ENCODE measurements around the gene PTPRN2. TPM values are rescaled to one million over a fixed set of nuclear protein-coding genes. Genes with fewer than 3 reads are reported as not detected.

The PTPRN2 gene
- total and polyA plus RNA-seq, 2 of the 13 experiments (the other 11 are each of a cell fraction or from before 2014, with no cell fraction given) = 2.5 to 24.2 TPM

DNA sequence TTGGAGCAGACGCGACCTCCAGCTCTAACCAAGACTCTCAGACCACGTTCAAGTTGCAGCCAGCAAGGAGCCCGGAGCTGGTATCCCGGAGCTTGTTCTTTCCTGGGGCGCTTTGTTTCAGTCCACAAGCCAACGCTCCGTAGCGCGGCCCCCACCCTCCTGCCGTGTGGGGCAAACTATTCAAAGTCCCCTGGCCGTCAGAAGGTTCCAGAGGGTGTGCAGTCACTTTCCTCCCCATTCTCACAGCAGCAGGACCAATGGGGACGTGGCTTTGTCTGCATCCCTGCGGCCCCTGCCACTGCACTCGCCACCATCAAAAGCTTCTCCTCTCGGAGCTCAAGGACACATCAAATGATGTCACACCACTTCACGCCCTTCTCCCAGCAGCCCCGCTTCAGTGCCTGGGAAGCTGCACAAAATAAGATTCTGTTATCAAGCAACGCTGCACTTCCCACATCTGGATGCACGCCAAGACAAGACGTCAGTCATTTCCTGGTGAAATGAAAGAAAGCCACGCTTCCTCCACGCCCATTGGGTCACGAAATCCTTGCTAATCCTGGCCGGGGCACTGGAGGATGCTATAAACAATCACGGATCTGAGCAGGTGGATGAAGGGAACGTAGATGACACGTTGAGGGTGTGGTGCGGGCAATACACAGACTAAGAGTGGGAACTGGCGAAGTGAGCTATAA, 348.2 kb downstream of the PTPRN2 start (continued):
- TF ChIP-seq, protein P1, sequence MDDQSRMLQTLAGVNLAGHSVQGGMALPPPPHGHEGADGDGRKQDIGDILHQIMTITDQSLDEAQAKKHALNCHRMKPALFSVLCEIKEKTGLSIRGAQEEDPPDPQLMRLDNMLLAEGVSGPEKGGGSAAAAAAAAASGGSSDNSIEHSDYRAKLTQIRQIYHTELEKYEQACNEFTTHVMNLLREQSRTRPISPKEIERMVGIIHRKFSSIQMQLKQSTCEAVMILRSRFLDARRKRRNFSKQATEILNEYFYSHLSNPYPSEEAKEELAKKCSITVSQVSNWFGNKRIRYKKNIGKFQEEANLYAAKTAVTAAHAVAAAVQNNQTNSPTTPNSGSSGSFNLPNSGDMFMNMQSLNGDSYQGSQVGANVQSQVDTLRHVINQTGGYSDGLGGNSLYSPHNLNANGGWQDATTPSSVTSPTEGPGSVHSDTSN (CRISPR knock-in tag; IDR thresholded peaks at IDR 0.05; ENCODE audit: borderline replicate concordance) = no peak

DNA sequence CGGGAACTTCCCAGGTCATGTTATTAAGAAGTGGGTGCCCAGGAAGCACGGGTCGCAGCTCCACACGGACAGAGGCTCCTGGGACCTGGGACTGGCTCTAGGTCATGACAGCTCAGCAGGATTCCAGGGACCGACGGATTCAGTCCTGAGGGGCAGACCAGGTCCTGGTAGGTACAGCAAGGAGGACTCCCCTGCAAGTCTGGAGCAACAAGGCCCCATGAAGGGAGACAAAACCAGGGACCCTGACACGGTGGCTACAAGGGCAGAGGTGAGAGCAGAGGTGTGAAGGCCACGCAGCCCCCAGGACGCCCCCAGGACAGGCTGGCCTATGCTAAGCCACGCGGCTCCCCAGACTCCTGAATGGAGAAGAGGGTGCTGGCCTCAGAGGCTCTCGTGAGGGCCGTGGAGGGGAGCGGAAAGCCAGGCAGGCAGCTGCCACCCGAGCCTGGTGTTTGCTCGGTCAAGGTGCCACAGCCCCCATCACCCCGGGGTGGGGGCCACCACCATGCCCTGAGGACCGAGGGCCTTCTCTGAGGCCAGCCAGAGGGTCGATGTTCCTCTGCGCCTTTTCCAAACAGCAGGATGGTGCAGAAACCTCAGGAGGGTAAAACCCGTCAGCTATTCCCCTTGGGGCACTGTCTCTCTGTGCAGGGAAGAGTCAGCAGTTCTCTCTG, 348.9 kb downstream of the PTPRN2 start:
- Histone ChIP-seq H2AFZ (ENCODE audit: low read length) (no peak overlapping the region), H3K4me2 (ENCODE audit: low read depth, low read length) (no peak overlapping the region), H3K9ac (ENCODE audit: insufficient read depth, low read depth, low read length) (no peak overlapping the region), H3K9me3 (ENCODE audit: low read length) (no peaks in the 10 kb centered on the region), H3K4me1 (ENCODE audit: insufficient read depth, low read length) (no peaks in the 10 kb centered on the region), H3K4me3 (replicated peaks in 1 of 3; ENCODE audit: insufficient read depth in 1 of 3, low read depth in 2 of 3, low read length in 3 of 3) (no peak overlapping the region), H3K36me3 (replicated peaks in 1 of 2; ENCODE audit: control insufficient read depth in 1 of 2, insufficient read depth in 2 of 2, low read length in 2 of 2) (no peaks in the 10 kb centered on the region), H3K27ac (ENCODE audit: extremely low read length, insufficient read depth, low read length) (no peak overlapping the region), H3K27me3 (ENCODE audit: control insufficient read depth in 1 of 2, insufficient read depth in 2 of 2, low read length in 2 of 2) (no peaks in the 10 kb centered on the region), H4K20me1 (ENCODE audit: insufficient read depth, low read length) (peaks cover 18% of the 10 kb centered on the region; the same call in 1 of the 2 replicates), H3K79me2 (ENCODE audit: insufficient read depth, low read length) (no peaks in the 10 kb centered on the region)
- FAIRE-seq (no peak), ATAC-seq (no peak; the same call in 2 of the 3 replicates), DNase-seq (ENCODE audit: low spot score) (no peak)
- POLR2A ChIA-PET = no interaction called here
- TF ChIP-seq GPN1 (CRISPR knock-in tag; IDR thresholded peaks at IDR 0.05; ENCODE audit: borderline replicate concordance) (no peak), SALL2 (CRISPR knock-in tag; IDR thresholded peaks at IDR 0.05) (no peak), SMC3 (IDR thresholded peaks at IDR 0.05; ENCODE audit: low read length) (no peak), ZNF263 (CRISPR knock-in tag; IDR thresholded peaks at IDR 0.05) (no peak)
- TF ChIP-seq, protein P2, sequence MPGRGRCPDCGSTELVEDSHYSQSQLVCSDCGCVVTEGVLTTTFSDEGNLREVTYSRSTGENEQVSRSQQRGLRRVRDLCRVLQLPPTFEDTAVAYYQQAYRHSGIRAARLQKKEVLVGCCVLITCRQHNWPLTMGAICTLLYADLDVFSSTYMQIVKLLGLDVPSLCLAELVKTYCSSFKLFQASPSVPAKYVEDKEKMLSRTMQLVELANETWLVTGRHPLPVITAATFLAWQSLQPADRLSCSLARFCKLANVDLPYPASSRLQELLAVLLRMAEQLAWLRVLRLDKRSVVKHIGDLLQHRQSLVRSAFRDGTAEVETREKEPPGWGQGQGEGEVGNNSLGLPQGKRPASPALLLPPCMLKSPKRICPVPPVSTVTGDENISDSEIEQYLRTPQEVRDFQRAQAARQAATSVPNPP (CRISPR knock-in tag; IDR thresholded peaks at IDR 0.05) = no peak
- TF ChIP-seq, protein P3, sequence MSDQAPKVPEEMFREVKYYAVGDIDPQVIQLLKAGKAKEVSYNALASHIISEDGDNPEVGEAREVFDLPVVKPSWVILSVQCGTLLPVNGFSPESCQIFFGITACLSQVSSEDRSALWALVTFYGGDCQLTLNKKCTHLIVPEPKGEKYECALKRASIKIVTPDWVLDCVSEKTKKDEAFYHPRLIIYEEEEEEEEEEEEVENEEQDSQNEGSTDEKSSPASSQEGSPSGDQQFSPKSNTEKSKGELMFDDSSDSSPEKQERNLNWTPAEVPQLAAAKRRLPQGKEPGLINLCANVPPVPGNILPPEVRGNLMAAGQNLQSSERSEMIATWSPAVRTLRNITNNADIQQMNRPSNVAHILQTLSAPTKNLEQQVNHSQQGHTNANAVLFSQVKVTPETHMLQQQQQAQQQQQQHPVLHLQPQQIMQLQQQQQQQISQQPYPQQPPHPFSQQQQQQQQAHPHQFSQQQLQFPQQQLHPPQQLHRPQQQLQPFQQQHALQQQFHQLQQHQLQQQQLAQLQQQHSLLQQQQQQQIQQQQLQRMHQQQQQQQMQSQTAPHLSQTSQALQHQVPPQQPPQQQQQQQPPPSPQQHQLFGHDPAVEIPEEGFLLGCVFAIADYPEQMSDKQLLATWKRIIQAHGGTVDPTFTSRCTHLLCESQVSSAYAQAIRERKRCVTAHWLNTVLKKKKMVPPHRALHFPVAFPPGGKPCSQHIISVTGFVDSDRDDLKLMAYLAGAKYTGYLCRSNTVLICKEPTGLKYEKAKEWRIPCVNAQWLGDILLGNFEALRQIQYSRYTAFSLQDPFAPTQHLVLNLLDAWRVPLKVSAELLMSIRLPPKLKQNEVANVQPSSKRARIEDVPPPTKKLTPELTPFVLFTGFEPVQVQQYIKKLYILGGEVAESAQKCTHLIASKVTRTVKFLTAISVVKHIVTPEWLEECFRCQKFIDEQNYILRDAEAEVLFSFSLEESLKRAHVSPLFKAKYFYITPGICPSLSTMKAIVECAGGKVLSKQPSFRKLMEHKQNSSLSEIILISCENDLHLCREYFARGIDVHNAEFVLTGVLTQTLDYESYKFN (CRISPR knock-in tag; conservative IDR thresholded peaks at IDR 0.05) = no peak
- no TSS peak for BruUV-seq (replicated peaks)
- WGBS (ENCODE audit: low lambda C conversion rate) = 74% methylated on average over 10 of the region's 21 CpGs
- in situ Hi-C loops (cut with HindIII; ENCODE audit: extremely low pct_ligation_motif_present, low pct_unique_long_range_greater_than_20kb) = no loop called here
- intact Hi-C loops (cut with micrococcal nuclease; ENCODE audit: unreplicated experiment) = no loop called here
- CTCF ChIA-PET (ENCODE audit: low intra/inter-chr PET ratio, low total read pairs) = no interaction called here
